Liver (tissue), 9 donors: ENCODE data around the gene PPP6C. TPM values are rescaled to one million over a fixed set of nuclear protein-coding genes. Genes with fewer than 3 reads are reported as not detected.
"Not testable (repeated sequence)": the region's sequence is repeated elsewhere in the genome, so short reads cannot be mapped to it uniquely, and the experiment has no call there.

ENCODE experiments used
- DNase-seq: peaks from one replicate; pipeline ENCODE4 v3.0.0-alpha.2; 2017; ENCODE audit warnings: low spot score
- H3K27ac ChIP-seq, 2 donors: one replicate each; pipeline ENCODE4 v1.7.0; 2013; ENCODE audit warnings: inconsistent platforms in 2 of 2, low read length in 2 of 2, control low read depth in 1 of 2, low read depth in 1 of 2, mild to moderate bottlenecking in 1 of 2
- H3K27me3 ChIP-seq, 4 donors: one replicate each; pipeline versions ENCODE4 v1.6.1 to v1.7.0; 2013; ENCODE audit warnings: low read length in 3 of 4, inconsistent platforms in 1 of 4, mild to moderate bottlenecking in 1 of 4, moderate library complexity in 1 of 4; ENCODE audit not compliant: control insufficient read depth in 4 of 4, insufficient read depth in 4 of 4
- H3K36me3 ChIP-seq, 4 donors: one replicate each; pipeline versions ENCODE4 v1.6.1 to v1.7.0; 2013; ENCODE audit warnings: low read length in 3 of 4, mild to moderate bottlenecking in 3 of 4, low read depth in 1 of 4, moderate library complexity in 1 of 4; ENCODE audit not compliant: control insufficient read depth in 4 of 4, insufficient read depth in 3 of 4
- H3K4me1 ChIP-seq, 4 donors: one replicate each; pipeline versions ENCODE4 v1.6.1 to v1.7.0; 2013; ENCODE audit warnings: low read length in 3 of 4, mild to moderate bottlenecking in 3 of 4, moderate library complexity in 1 of 4; ENCODE audit not compliant: control insufficient read depth in 4 of 4, insufficient read depth in 4 of 4
- H3K4me3 ChIP-seq, 3 donors: one replicate each; pipeline versions ENCODE4 v1.6.1 to v1.7.0; 2013; ENCODE audit warnings: low read length in 3 of 3, control low read depth in 1 of 3, low read depth in 1 of 3, mild to moderate bottlenecking in 1 of 3
- H3K9ac ChIP-seq, 2 donors: one replicate each; pipeline ENCODE4 v1.7.0; 2013; ENCODE audit warnings: low read length in 2 of 2, mild to moderate bottlenecking in 2 of 2, moderate library complexity in 2 of 2, control low read depth in 1 of 2, low read depth in 1 of 2
- H3K9me3 ChIP-seq, 4 donors: one replicate each; pipeline versions ENCODE4 v1.6.1 to v1.7.0; 2013; ENCODE audit warnings: low read length in 3 of 4; ENCODE audit not compliant: control insufficient read depth in 4 of 4
- FOXA2 ChIP-seq: IDR thresholded peaks from 2 replicates; pipeline ENCODE4 v1.6.1; 2016; ENCODE audit warnings: antibody characterized with exemption
- GABPA ChIP-seq, 2 donors: IDR thresholded peaks in 1 of 2; conservative IDR thresholded peaks in 1 of 2; 2 replicates each; pipeline ENCODE4 v1.6.1; 2016; ENCODE audit warnings: antibody characterized with exemption in 2 of 2, mild to moderate bottlenecking in 1 of 2, moderate library complexity in 1 of 2
- HNF4A ChIP-seq, 2 donors: conservative IDR thresholded peaks; 2 replicates each; pipeline ENCODE4 v1.6.1; 2016; ENCODE audit warnings: antibody characterized with exemption in 2 of 2, mild to moderate bottlenecking in 2 of 2
- HNF4G ChIP-seq: IDR thresholded peaks from 2 replicates; pipeline ENCODE4 v1.6.1; 2016; ENCODE audit warnings: antibody characterized with exemption
- JUND ChIP-seq, 2 donors: IDR thresholded peaks; 2 replicates each; pipeline ENCODE4 v1.6.1; 2016; ENCODE audit warnings: antibody characterized with exemption in 2 of 2
- NR2F2 ChIP-seq: IDR thresholded peaks from 2 replicates; pipeline ENCODE4 v1.6.1; 2016; ENCODE audit warnings: antibody characterized with exemption
- RAD21 ChIP-seq, 2 donors: IDR thresholded peaks; 2 replicates each; pipeline ENCODE4 v1.6.1; 2016; ENCODE audit warnings: antibody characterized with exemption in 2 of 2, mild to moderate bottlenecking in 2 of 2
- SP1 ChIP-seq: IDR thresholded peaks from 2 replicates; pipeline ENCODE4 v1.6.1; 2018; ENCODE audit warnings: antibody characterized with exemption, mild to moderate bottlenecking
- TAF1 ChIP-seq: conservative IDR thresholded peaks from 2 replicates; pipeline ENCODE4 v1.6.1; 2016; ENCODE audit warnings: antibody characterized with exemption, mild to moderate bottlenecking
- YY1 ChIP-seq: IDR thresholded peaks from 2 replicates; pipeline ENCODE4 v1.6.1; 2016; ENCODE audit warnings: antibody characterized with exemption, mild to moderate bottlenecking
- WGBS: extraction: QIAGEN DNeasy Blood & Tissue Kit; methylation state at CpG from one replicate; pipeline ENCODE4 v1.1.7; 2013; 5-methylcytosine and 5-hydroxymethylcytosine counted together
- polyA plus RNA-seq, 2 donors: library from polyadenylated mRNA; stranded (reverse) in 1 of 2; unstranded in 1 of 2; fragments of 200-250 nt in 1 of 2; fragments of >200 nt in 1 of 2; fragmentation: Nextera tagmentation in 1 of 2; extraction: Ambion mirVana in 1 of 2; gene quantifications; one replicate each; pipeline versions ENCODE4 v1.2.1 to v1.2.3, GENCODE V29; 2013 to 2015
- total RNA-seq, 2 donors: library from RNA; depleted of rRNA; stranded (reverse); fragments of >200 nt; gene quantifications; one replicate each; pipeline ENCODE4 v1.2.3, GENCODE V29; 2014
- TF ChIP-seq, protein P1 (sequence below): IDR thresholded peaks from 2 replicates; pipeline ENCODE4 v1.6.1; 2016; ENCODE audit warnings: antibody characterized with exemption
- TF ChIP-seq, protein P2 (sequence below): IDR thresholded peaks from 2 replicates; pipeline ENCODE4 v1.6.1; 2016; ENCODE audit warnings: antibody characterized with exemption
- TF ChIP-seq, protein P3 (sequence below): fragments of 150-350 bp; IDR thresholded peaks from 2 replicates; pipeline ENCODE4 v1.5.1; 2017; ENCODE audit warnings: improper control_type of control experiment, low read depth, low read length; ENCODE audit not compliant: missing input control
- TF ChIP-seq, protein P4 (sequence below): IDR thresholded peaks from 2 replicates; pipeline ENCODE4 v1.6.1; 2016; ENCODE audit warnings: antibody characterized with exemption, mild to moderate bottlenecking
- donor health status: healthy.
- donor health status: healthy.
- donor health status: healthy.
- donor health status: healthy.
- donor health status: healthy.

Gene PPP6C
- total and polyA plus RNA-seq, 4 donors = 10.1 to 14.8 (median 12.2) TPM

DNA sequence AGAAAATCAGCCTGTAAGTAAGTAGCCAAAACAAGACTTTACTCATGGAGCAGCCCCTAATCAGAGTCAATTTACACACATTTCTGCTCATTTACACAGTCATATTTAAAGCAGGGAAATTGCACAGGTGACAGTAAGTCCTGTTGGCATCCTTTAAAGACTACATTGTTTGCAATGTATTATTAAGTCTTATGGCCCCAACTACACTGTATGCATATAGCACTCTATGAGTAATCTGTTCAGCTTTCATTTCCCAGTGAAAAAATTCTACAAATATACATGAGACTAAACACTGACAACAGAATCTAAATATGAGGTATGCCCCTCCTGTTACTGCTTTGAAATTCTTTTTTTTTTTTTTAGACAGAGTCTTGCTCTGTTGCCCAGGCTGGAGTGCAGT, 19.7 kb downstream of the PPP6C start:
- peaks cover 0 to 2% (median 0%) of the 10 kb centered on the region in 4 donors for H3K4me1 ChIP-seq
- no peak for DNase-seq

DNA sequence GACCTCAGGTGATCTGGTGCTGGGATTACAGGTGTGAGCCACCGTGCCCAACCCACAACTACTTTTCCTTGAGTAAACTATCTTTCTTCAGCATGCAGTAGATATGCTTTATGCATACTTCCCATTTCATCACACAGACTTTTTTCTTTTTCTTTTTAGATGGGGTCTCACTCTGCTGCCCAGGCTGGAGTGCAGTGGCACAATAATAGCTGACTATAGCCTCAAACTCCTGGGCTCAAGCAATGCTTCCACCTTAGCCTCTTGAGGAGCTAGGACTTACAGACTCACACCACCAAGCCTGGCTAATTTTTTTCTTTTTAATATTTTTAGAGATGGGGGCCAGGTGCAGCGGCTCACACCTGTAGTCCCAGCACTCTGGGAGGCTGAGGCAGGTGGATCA, 22.8 kb downstream of the PPP6C start:
- TF ChIP-seq RAD21 (IDR thresholded peaks at IDR 0.05) = no peak
- no peak for TF ChIP-seq SP1
- TF ChIP-seq, protein P1, sequence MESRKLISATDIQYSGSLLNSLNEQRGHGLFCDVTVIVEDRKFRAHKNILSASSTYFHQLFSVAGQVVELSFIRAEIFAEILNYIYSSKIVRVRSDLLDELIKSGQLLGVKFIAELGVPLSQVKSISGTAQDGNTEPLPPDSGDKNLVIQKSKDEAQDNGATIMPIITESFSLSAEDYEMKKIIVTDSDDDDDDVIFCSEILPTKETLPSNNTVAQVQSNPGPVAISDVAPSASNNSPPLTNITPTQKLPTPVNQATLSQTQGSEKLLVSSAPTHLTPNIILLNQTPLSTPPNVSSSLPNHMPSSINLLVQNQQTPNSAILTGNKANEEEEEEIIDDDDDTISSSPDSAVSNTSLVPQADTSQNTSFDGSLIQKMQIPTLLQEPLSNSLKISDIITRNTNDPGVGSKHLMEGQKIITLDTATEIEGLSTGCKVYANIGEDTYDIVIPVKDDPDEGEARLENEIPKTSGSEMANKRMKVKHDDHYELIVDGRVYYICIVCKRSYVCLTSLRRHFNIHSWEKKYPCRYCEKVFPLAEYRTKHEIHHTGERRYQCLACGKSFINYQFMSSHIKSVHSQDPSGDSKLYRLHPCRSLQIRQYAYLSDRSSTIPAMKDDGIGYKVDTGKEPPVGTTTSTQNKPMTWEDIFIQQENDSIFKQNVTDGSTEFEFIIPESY = no peak
- TF ChIP-seq NR2F2 = no peak
- no peaks in the 10 kb centered on the region for H3K9me3 ChIP-seq
- H3K27me3 ChIP-seq = no peaks in the 10 kb centered on the region
- H3K36me3 ChIP-seq = peaks cover 2 to 5% (median 3%) of the 10 kb centered on the region in 4 donors
- H3K4me3 ChIP-seq = no peak overlapping the region
- peaks cover 0 to 2% (median 0%) of the 10 kb centered on the region in 4 donors for H3K4me1 ChIP-seq
- H3K9ac ChIP-seq = no peak overlapping the region
- no peak overlapping the region for H3K27ac ChIP-seq
- DNase-seq = no peak
- WGBS = 95% methylated on average over 2 of the region's 2 CpGs

More for the DNA sequence above, 19.7 kb downstream of the PPP6C start:
- Histone ChIP-seq H3K4me3 (no peak overlapping the region), H3K9me3 (no peaks in the 10 kb centered on the region), H3K27me3 (no peaks in the 10 kb centered on the region), H3K27ac (no peak overlapping the region), H3K9ac (no peak overlapping the region), H3K36me3 (peaks cover 0 to 5% (median 3%) of the 10 kb centered on the region in 4 donors)
- TF ChIP-seq, protein P1 = no peak
- TF ChIP-seq, protein P2, sequence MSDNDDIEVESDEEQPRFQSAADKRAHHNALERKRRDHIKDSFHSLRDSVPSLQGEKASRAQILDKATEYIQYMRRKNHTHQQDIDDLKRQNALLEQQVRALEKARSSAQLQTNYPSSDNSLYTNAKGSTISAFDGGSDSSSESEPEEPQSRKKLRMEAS = no peak
- TF ChIP-seq FOXA2 (no peak), GABPA (IDR thresholded peaks at IDR 0.05 in 1 of 2, conservative IDR thresholded peaks at IDR 0.05 in 1 of 2) (no peak), RAD21 (IDR thresholded peaks at IDR 0.05) (no peak), SP1 (no peak), YY1 (no peak), HNF4A (conservative IDR thresholded peaks at IDR 0.05) (no peak), JUND (IDR thresholded peaks at IDR 0.05) (no peak), HNF4G (no peak), TAF1 (no peak)
- TF ChIP-seq, protein P3, sequence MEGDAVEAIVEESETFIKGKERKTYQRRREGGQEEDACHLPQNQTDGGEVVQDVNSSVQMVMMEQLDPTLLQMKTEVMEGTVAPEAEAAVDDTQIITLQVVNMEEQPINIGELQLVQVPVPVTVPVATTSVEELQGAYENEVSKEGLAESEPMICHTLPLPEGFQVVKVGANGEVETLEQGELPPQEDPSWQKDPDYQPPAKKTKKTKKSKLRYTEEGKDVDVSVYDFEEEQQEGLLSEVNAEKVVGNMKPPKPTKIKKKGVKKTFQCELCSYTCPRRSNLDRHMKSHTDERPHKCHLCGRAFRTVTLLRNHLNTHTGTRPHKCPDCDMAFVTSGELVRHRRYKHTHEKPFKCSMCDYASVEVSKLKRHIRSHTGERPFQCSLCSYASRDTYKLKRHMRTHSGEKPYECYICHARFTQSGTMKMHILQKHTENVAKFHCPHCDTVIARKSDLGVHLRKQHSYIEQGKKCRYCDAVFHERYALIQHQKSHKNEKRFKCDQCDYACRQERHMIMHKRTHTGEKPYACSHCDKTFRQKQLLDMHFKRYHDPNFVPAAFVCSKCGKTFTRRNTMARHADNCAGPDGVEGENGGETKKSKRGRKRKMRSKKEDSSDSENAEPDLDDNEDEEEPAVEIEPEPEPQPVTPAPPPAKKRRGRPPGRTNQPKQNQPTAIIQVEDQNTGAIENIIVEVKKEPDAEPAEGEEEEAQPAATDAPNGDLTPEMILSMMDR = no peak
- TF ChIP-seq, protein P4, sequence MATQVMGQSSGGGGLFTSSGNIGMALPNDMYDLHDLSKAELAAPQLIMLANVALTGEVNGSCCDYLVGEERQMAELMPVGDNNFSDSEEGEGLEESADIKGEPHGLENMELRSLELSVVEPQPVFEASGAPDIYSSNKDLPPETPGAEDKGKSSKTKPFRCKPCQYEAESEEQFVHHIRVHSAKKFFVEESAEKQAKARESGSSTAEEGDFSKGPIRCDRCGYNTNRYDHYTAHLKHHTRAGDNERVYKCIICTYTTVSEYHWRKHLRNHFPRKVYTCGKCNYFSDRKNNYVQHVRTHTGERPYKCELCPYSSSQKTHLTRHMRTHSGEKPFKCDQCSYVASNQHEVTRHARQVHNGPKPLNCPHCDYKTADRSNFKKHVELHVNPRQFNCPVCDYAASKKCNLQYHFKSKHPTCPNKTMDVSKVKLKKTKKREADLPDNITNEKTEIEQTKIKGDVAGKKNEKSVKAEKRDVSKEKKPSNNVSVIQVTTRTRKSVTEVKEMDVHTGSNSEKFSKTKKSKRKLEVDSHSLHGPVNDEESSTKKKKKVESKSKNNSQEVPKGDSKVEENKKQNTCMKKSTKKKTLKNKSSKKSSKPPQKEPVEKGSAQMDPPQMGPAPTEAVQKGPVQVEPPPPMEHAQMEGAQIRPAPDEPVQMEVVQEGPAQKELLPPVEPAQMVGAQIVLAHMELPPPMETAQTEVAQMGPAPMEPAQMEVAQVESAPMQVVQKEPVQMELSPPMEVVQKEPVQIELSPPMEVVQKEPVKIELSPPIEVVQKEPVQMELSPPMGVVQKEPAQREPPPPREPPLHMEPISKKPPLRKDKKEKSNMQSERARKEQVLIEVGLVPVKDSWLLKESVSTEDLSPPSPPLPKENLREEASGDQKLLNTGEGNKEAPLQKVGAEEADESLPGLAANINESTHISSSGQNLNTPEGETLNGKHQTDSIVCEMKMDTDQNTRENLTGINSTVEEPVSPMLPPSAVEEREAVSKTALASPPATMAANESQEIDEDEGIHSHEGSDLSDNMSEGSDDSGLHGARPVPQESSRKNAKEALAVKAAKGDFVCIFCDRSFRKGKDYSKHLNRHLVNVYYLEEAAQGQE = no peak

DNA sequence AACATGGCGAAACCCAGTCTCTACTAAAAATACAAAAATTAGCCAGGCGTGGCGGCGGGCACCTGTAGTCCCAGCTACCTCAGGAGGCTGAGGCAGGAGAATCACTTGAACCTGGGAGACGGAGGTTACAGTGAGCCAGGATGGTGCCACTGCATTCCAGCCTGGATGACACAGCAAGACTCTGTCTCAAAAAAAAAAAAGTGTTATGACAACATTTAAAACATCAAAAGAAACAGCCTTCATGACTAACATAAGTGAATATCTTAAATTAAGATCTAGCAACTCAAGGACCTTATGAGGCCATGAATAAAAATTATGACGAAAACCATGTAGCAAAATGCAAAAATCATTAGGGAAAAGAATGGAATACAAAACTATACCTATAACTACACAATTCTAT, 26.7 kb downstream of the PPP6C start:
- not testable (repeated sequence) for H3K27me3 ChIP-seq, H3K27ac ChIP-seq, H3K9ac ChIP-seq, H3K4me1 ChIP-seq, H3K4me3 ChIP-seq, DNase-seq, H3K36me3 ChIP-seq, H3K9me3 ChIP-seq
- 98% methylated on average over 6 of the region's 6 CpGs for WGBS
